GM21717 (cell line): Measurements from ENCODE around the gene CDON.

Experiments
- ATAC-seq: cut with Tn5 transposase; IDR thresholded peaks from one replicate; pipeline ENCODE4 v1.9.1; 2021; ENCODE audit warnings: mild to moderate bottlenecking, moderate library complexity; ENCODE audit not compliant: unreplicated experiment

The CDON gene

GRCh38 chr11:125959511-125959910, 103.2 kb downstream of the CDON start:
- no peak for ATAC-seq

GRCh38 chr11:125958872-125959400, 103.7 kb downstream of the CDON start:
- no peak for ATAC-seq

GRCh38 chr11:125957618-125958332, 104.9 kb downstream of the CDON start:
- ATAC-seq = no peak

- no peak for ATAC-seq
Measured at GRCh38 chr11:125956391-125957134, 106.1 kb downstream of the CDON start.

- ATAC-seq = no peak
Measured at GRCh38 chr11:125955856-125956255, 106.8 kb downstream of the CDON start.

- ATAC-seq = no peak
Measured at GRCh38 chr11:125954945-125955640, 107.6 kb downstream of the CDON start.

- ATAC-seq = no peak
Measured at GRCh38 chr11:125954123-125954944, 108.3 kb downstream of the CDON start.

- no peak for ATAC-seq
Measured at GRCh38 chr11:125953401-125953935, 109.2 kb downstream of the CDON start.

GRCh38 chr11:125952973-125953372, 109.7 kb downstream of the CDON start:
- ATAC-seq = no peak

- ATAC-seq = no peak
Measured at GRCh38 chr11:125952559-125952958, 110.1 kb downstream of the CDON start.

GRCh38 chr11:125951731-125952130, 110.9 kb downstream of the CDON start:
- no peak for ATAC-seq

GRCh38 chr11:125950696-125951651, 111.7 kb downstream of the CDON start:
- ATAC-seq = no peak

GRCh38 chr11:125950178-125950490, 112.5 kb downstream of the CDON start:
- ATAC-seq = no peak

GRCh38 chr11:125949271-125950177, 113.1 kb downstream of the CDON start:
- ATAC-seq = no peak

GRCh38 chr11:125948278-125949051, 114.2 kb downstream of the CDON start:
- ATAC-seq = no peak

- ATAC-seq = no peak
Measured at GRCh38 chr11:125947419-125948277, 115.0 kb downstream of the CDON start.
